HL-60 (cell line): ENCODE results near the gene TBC1D5.
"Not testable (repeated sequence)": the region's sequence is repeated elsewhere in the genome, so short reads cannot be mapped to it uniquely, and the experiment has no call there.

Source experiments
- DNase-seq, 2 experiments: peaks; one replicate each; pipeline ENCODE4 v3.0.0-alpha.2; 2010 to 2020; ENCODE audit warnings: low read depth in 1 of 2, low spot score in 1 of 2
- H3K27ac ChIP-seq: fragments of 250-450 bp; sonication (Bioruptor Pico); replicated peaks from 2 replicates; pipeline ENCODE4 v1.5.1; 2020; ENCODE audit warnings: mild to moderate bottlenecking, moderate library complexity
- H3K27me3 ChIP-seq: fragments of 250-450 bp; sonication (Bioruptor Pico); 2 replicates; pipeline ENCODE4 v1.5.1; 2021; ENCODE audit warnings: mild to moderate bottlenecking, moderate library complexity; ENCODE audit not compliant: insufficient read depth, poor library complexity, severe bottlenecking
- H3K4me3 ChIP-seq: replicated peaks from 2 replicates; pipeline ENCODE4 v1.5.1; 2011; ENCODE audit warnings: mild to moderate bottlenecking, control low read depth, low read length; ENCODE audit not compliant: insufficient read depth
- GABPA ChIP-seq: IDR thresholded peaks from 2 replicates; pipeline ENCODE4 v1.6.1; 2012; ENCODE audit warnings: low read depth
- POLR2AphosphoS5 ChIP-seq: IDR thresholded peaks from 2 replicates; pipeline ENCODE4 v1.6.1; 2012; ENCODE audit warnings: low read depth
- REST ChIP-seq: IDR thresholded peaks from 2 replicates; pipeline ENCODE4 v1.6.1; 2012; ENCODE audit warnings: low read depth; ENCODE audit not compliant: insufficient replicate concordance
- SPI1 ChIP-seq: IDR thresholded peaks from 2 replicates; pipeline ENCODE4 v1.6.1; 2012; ENCODE audit warnings: low read depth, mild to moderate bottlenecking, borderline replicate concordance
- TF ChIP-seq, protein P1 (sequence below): IDR thresholded peaks from one replicate; pipeline ENCODE4 v1.5.1; 2011; ENCODE audit warnings: low read length, control low read depth, inconsistent platforms; ENCODE audit not compliant: insufficient read depth

Gene TBC1D5

GRCh38 chr3:17542591-17542990 is 199.8 kb downstream of the TBC1D5 start:
- H3K27ac ChIP-seq, result no peak overlapping the region
- TF ChIP-seq POLR2AphosphoS5 (no peak), GABPA (no peak), REST (no peak), SPI1 (no peak)
- TF ChIP-seq, protein P1, sequence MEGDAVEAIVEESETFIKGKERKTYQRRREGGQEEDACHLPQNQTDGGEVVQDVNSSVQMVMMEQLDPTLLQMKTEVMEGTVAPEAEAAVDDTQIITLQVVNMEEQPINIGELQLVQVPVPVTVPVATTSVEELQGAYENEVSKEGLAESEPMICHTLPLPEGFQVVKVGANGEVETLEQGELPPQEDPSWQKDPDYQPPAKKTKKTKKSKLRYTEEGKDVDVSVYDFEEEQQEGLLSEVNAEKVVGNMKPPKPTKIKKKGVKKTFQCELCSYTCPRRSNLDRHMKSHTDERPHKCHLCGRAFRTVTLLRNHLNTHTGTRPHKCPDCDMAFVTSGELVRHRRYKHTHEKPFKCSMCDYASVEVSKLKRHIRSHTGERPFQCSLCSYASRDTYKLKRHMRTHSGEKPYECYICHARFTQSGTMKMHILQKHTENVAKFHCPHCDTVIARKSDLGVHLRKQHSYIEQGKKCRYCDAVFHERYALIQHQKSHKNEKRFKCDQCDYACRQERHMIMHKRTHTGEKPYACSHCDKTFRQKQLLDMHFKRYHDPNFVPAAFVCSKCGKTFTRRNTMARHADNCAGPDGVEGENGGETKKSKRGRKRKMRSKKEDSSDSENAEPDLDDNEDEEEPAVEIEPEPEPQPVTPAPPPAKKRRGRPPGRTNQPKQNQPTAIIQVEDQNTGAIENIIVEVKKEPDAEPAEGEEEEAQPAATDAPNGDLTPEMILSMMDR, result no peak
- no peak for DNase-seq
- no peaks in the 10 kb centered on the region for H3K27me3 ChIP-seq
- no peak overlapping the region for H3K4me3 ChIP-seq

- Histone ChIP-seq H3K27me3 (no peaks in the 10 kb centered on the region), H3K4me3 (no peak overlapping the region), H3K27ac (no peak overlapping the region)
- no peak for TF ChIP-seq REST
- TF ChIP-seq POLR2AphosphoS5, result no peak
- TF ChIP-seq, protein P1, result no peak
- TF ChIP-seq SPI1, result no peak
- TF ChIP-seq GABPA, result no peak
- no peak for DNase-seq
Measured at GRCh38 chr3:17539436-17539835, 203.0 kb downstream of the TBC1D5 start.

DNA sequence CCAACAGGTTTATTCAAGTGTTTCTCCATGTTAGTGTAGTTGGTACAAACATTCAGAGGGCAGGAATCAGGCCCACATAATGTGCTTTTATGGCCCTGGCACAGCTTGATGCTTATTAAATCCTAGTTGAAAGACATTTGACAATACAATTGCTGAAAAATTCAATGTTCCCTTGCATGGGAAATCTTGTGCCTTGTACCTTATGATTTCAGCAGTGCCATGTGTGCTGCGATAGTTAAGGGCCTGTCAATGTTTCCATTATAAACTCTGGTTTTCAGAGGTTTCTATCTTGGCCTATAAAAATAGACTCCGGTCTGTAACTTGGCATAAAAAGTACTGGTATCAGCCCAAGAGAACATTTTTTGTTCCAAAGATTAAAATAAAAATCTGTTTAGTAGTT is 207.2 kb downstream of the TBC1D5 start:
- H3K27me3 ChIP-seq, result no peaks in the 10 kb centered on the region
- no peak for DNase-seq
- TF ChIP-seq, protein P1, result no peak
- TF ChIP-seq SPI1 (no peak), REST (no peak), POLR2AphosphoS5 (no peak), GABPA (no peak)
- no peak overlapping the region for H3K4me3 ChIP-seq
- H3K27ac ChIP-seq, result no peak overlapping the region

DNA sequence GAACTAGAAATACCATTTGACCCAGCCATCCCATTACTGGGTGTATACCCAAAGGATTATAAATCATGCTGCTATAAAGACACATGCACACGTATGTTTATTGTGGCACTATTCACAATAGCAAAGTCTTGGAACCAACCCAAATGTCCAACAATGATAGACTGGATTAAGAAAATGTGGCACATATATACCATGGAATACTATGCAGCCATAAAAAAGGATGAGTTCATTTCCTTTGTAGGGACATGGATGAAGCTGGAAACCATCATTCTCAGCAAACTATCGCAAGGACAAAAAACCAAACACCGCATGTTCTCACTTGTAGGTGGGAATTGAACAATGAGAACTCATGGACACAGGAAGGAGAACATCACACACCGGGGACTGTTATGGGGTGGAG is 210.0 kb downstream of the TBC1D5 start:
- H3K27me3 ChIP-seq, H3K4me3 ChIP-seq, DNase-seq, H3K27ac ChIP-seq: not testable (repeated sequence)
